ENCODE data around the gene PIK3C2G.

DNA sequence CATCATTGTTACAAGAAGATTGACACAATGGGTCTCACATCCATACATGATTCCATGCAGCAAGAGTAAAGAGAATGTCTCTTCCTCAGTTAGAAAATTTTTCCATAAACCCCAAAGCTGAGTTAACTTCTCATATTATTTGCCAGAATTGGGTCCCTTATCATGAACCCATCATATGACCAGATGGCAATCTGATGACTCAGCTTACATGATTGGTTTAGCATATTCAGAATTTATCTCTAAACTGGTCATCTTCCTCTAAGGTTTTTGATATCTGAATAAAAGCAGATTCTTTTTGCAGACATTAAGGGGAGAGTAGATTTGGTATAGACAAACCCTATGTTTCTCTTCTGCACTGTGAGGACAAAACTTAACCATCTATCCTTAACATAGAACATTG, 174.9 kb downstream of the PIK3C2G start:
- TF ChIP-seq, protein P1, sequence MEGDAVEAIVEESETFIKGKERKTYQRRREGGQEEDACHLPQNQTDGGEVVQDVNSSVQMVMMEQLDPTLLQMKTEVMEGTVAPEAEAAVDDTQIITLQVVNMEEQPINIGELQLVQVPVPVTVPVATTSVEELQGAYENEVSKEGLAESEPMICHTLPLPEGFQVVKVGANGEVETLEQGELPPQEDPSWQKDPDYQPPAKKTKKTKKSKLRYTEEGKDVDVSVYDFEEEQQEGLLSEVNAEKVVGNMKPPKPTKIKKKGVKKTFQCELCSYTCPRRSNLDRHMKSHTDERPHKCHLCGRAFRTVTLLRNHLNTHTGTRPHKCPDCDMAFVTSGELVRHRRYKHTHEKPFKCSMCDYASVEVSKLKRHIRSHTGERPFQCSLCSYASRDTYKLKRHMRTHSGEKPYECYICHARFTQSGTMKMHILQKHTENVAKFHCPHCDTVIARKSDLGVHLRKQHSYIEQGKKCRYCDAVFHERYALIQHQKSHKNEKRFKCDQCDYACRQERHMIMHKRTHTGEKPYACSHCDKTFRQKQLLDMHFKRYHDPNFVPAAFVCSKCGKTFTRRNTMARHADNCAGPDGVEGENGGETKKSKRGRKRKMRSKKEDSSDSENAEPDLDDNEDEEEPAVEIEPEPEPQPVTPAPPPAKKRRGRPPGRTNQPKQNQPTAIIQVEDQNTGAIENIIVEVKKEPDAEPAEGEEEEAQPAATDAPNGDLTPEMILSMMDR (conservative IDR thresholded peaks at IDR 0.05; ENCODE audit: low read length) = no peak
- TF ChIP-seq EZH2phosphoT487 (IDR thresholded peaks at IDR 0.05; ENCODE audit: borderline replicate concordance) = no peak

All from Loucy (cell line).